Neuronal stem cell (in vitro differentiated cells): ENCODE data around the gene SLC35C1.

Experiments used
- DNase-seq: peaks from one replicate; pipeline ENCODE4 v3.0.0-alpha.2; 2013; ENCODE audit warnings: low spot score
- H2AFZ ChIP-seq: one replicate; pipeline ENCODE4 v1.6.1; 2013; ENCODE audit warnings: mild to moderate bottlenecking, low read length, inconsistent platforms
- H2AK5ac ChIP-seq: 2 replicates; pipeline ENCODE4 v1.6.1; 2013; ENCODE audit warnings: low read depth, mild to moderate bottlenecking, inconsistent platforms, low read length, moderate library complexity, mixed read lengths
- H2BK120ac ChIP-seq: 2 replicates; pipeline ENCODE4 v1.6.1; 2013; ENCODE audit warnings: low read depth, mild to moderate bottlenecking, inconsistent platforms, low read length, moderate library complexity, mixed read lengths
- H2BK12ac ChIP-seq: one replicate; pipeline ENCODE4 v1.6.1; 2013; ENCODE audit warnings: low read length, inconsistent platforms
- H2BK15ac ChIP-seq: 2 replicates; pipeline ENCODE4 v1.6.1; 2013; ENCODE audit warnings: mild to moderate bottlenecking, low read length, inconsistent platforms, mixed read lengths
- H2BK5ac ChIP-seq: one replicate; pipeline ENCODE4 v1.6.1; 2013; ENCODE audit warnings: inconsistent platforms, mild to moderate bottlenecking, low read length, moderate library complexity
- H3K14ac ChIP-seq: one replicate; pipeline ENCODE4 v1.6.1; 2013; ENCODE audit warnings: low read length, inconsistent platforms
- H3K18ac ChIP-seq: 2 replicates; pipeline ENCODE4 v1.6.1; 2013; ENCODE audit warnings: low read length, inconsistent platforms
- H3K23ac ChIP-seq: 2 replicates; pipeline ENCODE4 v1.6.1; 2013; ENCODE audit warnings: low read depth, mild to moderate bottlenecking, mixed read lengths, low read length, inconsistent platforms; ENCODE audit not compliant: poor library complexity
- H3K27ac ChIP-seq: replicated peaks from 3 replicates; pipeline ENCODE4 v1.5.1; 2013; ENCODE audit warnings: low read length, inconsistent platforms
- H3K27me3 ChIP-seq, 3 experiments: 2 replicates each; pipeline ENCODE4 v1.6.1; 2013; ENCODE audit warnings: low read length in 3 of 3, mild to moderate bottlenecking in 2 of 3, inconsistent platforms in 1 of 3, low read depth in 1 of 3, mixed read lengths in 1 of 3, moderate library complexity in 1 of 3; ENCODE audit not compliant: control insufficient read depth in 3 of 3, insufficient read depth in 3 of 3
- H3K36me3 ChIP-seq, 2 donors: replicated peaks in 1 of 2; 2 replicates each; pipeline ENCODE4 v1.6.1; 2013; ENCODE audit warnings: low read length in 2 of 2; ENCODE audit not compliant: control insufficient read depth in 2 of 2, insufficient read depth in 2 of 2
- H3K4ac ChIP-seq: 2 replicates; pipeline ENCODE4 v1.6.1; 2013; ENCODE audit warnings: inconsistent platforms, mild to moderate bottlenecking, low read length, moderate library complexity
- H3K4me1 ChIP-seq, 2 donors: 1 replicate in 1 of 2; 2 replicates in 1 of 2; pipeline ENCODE4 v1.6.1; 2013; ENCODE audit warnings: low read length in 2 of 2, low read depth in 1 of 2; ENCODE audit not compliant: control insufficient read depth in 2 of 2, insufficient read depth in 1 of 2
- H3K4me2 ChIP-seq: one replicate; pipeline ENCODE4 v1.6.1; 2013; ENCODE audit warnings: mild to moderate bottlenecking, low read length, inconsistent platforms; ENCODE audit not compliant: insufficient read depth, poor library complexity, severe bottlenecking
- H3K4me3 ChIP-seq, 2 donors: 2 replicates each; pipeline ENCODE4 v1.5.1; 2013; ENCODE audit warnings: low read length in 2 of 2, mild to moderate bottlenecking in 2 of 2, inconsistent platforms in 1 of 2, moderate library complexity in 1 of 2
- H3K79me1 ChIP-seq: one replicate; pipeline ENCODE4 v1.6.1; 2013; ENCODE audit warnings: low read depth, mild to moderate bottlenecking, inconsistent platforms, low read length, moderate library complexity
- H3K9ac ChIP-seq: one replicate; pipeline ENCODE4 v1.6.1; 2013; ENCODE audit warnings: mild to moderate bottlenecking, low read depth, low read length, inconsistent platforms; ENCODE audit not compliant: poor library complexity
- H3K9me3 ChIP-seq, 2 donors: replicated peaks in 1 of 2; 2 replicates each; pipeline versions ENCODE3 to v1.6.1; 2013; ENCODE audit warnings: low read length in 2 of 2, mild to moderate bottlenecking in 2 of 2, inconsistent platforms in 1 of 2, low read depth in 1 of 2, mixed read lengths in 1 of 2, moderate library complexity in 1 of 2; ENCODE audit not compliant: control insufficient read depth in 2 of 2, insufficient read depth in 1 of 2
- H4K8ac ChIP-seq: one replicate; pipeline ENCODE4 v1.6.1; 2013; ENCODE audit warnings: low read depth, mild to moderate bottlenecking, inconsistent platforms, low read length, moderate library complexity
- H4K91ac ChIP-seq: one replicate; pipeline ENCODE4 v1.6.1; 2013; ENCODE audit warnings: low read length, low read depth, mild to moderate bottlenecking, inconsistent platforms; ENCODE audit not compliant: poor library complexity
- WGBS, 2 donors: extraction: QIAGEN DNeasy Blood & Tissue Kit; methylation state at CpG; one replicate each; pipeline ENCODE4 v1.1.7; 2013; ENCODE audit warnings: missing lambda C conversion rate in 2 of 2, mixed read lengths in 1 of 2; ENCODE audit not compliant: insufficient read length in 2 of 2, insufficient replicate concordance in 1 of 2; ENCODE audit errors: extremely low coverage in 2 of 2; 5-methylcytosine and 5-hydroxymethylcytosine counted together

SLC35C1 gene

DNA sequence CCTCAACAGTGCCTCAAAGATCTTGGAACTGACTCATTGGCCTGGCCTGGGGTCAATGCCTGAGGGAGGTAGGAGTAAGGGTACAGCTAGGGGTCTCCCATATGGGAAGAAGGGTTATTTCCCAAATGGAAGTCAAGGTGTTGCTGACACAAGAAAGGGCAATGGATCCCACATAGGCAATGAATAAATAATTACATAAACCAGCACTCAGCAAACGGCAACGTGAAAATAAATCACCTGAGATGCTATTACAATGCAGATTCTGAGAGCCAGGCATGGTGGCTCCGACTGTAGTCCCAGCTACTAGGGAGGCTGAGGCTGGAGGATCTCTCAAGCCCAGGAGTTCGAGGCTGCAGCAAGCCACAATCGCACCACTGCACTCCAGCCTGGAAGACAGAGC lies 36.5 kb upstream of the SLC35C1 start:
- no CpG with 5 or more reads among the region's 5 CpGs for WGBS, 2 donors

DNA sequence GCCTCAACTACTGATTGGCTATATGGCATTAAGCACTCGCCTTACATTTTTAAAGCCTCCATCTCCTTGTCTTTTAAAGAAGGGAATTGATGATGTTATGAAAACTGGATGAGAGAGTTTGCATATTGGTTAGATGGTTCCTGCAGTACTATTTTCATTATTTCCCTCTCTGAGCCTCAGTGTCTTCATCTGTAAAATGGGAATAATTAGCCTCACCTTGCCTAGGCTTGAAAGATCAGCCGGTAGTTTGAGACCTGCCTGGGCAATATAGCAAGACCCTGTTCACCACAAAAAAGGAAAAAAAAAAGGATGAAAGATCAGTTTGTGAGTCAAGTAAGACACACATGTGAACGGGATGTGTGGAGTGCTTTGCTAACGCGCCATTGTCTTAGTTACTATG lies 35.0 kb upstream of the SLC35C1 start:
- Histone ChIP-seq H2AFZ (no peak overlapping the region), H3K23ac (no peak overlapping the region), H3K36me3 (no peaks in the 10 kb centered on the region), H3K14ac (no peak overlapping the region), H3K4ac (no peak overlapping the region), H3K4me1 (peaks cover 2 to 6% of the 10 kb centered on the region in 2 donors), H3K9me3 (no peaks in the 10 kb centered on the region), H2AK5ac (no peak overlapping the region), H3K4me2 (no peak overlapping the region), H4K91ac (no peak overlapping the region), H4K8ac (no peak overlapping the region), H3K4me3 (no peak overlapping the region), H2BK12ac (no peak overlapping the region), H3K18ac (no peak overlapping the region), H3K9ac (no peak overlapping the region), H2BK15ac (no peak overlapping the region), H3K79me1 (no peaks in the 10 kb centered on the region), H2BK120ac (no peak overlapping the region), H2BK5ac (no peak overlapping the region), H3K27me3 (peaks cover 0 to 26% (median 5%) of the 10 kb centered on the region in 3 experiments), H3K27ac (no peak overlapping the region)
- no peak for DNase-seq
- no CpG with 5 or more reads among the region's 5 CpGs for WGBS, 2 donors

More for the DNA sequence above, 36.5 kb upstream of the SLC35C1 start:
- H2BK120ac ChIP-seq, result no peak overlapping the region
- H3K18ac ChIP-seq, result no peak overlapping the region
- H2BK12ac ChIP-seq, result no peak overlapping the region
- DNase-seq, result no peak
- H3K14ac ChIP-seq, result no peak overlapping the region
- H3K36me3 ChIP-seq, result no peaks in the 10 kb centered on the region
- no peak overlapping the region for H4K91ac ChIP-seq
- no peak overlapping the region for H2BK5ac ChIP-seq
- no peak overlapping the region for H2BK15ac ChIP-seq
- no peaks in the 10 kb centered on the region for H3K9me3 ChIP-seq
- no peak overlapping the region for H2AK5ac ChIP-seq
- H3K79me1 ChIP-seq, result no peaks in the 10 kb centered on the region
- H2AFZ ChIP-seq, result no peak overlapping the region
- H3K23ac ChIP-seq, result no peak overlapping the region
- no peak overlapping the region for H3K27ac ChIP-seq
- no peak overlapping the region for H3K4me2 ChIP-seq
- H4K8ac ChIP-seq, result no peak overlapping the region
- no peak overlapping the region for H3K4me3 ChIP-seq
- peaks cover 0 to 26% (median 5%) of the 10 kb centered on the region in 3 experiments for H3K27me3 ChIP-seq
- H3K4ac ChIP-seq, result no peak overlapping the region
- H3K9ac ChIP-seq, result no peak overlapping the region
- H3K4me1 ChIP-seq, result peaks cover 2 to 6% of the 10 kb centered on the region in 2 donors

DNA sequence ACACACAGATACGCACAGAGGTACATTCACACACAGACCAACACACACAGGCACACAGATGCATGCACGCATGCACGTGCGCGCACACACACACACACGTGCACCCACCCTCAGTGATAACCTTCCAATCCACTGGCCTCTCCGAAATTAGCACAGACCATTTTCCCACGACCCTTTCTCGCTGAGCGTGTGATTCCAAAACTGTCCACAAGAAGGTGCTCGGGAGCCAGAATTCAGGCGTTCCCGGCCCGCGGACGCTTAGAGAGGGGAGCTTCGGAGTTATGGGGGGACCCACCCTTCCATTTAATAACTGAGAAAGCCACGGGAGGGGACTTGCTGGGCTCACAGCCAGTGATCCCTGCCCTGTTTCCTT lies 33.8 kb upstream of the SLC35C1 start:
- Histone ChIP-seq H3K4me3 (peak overlapping the region; percentile 31 to 63), H3K4me2 (peak overlapping the region; percentile 94)

DNA sequence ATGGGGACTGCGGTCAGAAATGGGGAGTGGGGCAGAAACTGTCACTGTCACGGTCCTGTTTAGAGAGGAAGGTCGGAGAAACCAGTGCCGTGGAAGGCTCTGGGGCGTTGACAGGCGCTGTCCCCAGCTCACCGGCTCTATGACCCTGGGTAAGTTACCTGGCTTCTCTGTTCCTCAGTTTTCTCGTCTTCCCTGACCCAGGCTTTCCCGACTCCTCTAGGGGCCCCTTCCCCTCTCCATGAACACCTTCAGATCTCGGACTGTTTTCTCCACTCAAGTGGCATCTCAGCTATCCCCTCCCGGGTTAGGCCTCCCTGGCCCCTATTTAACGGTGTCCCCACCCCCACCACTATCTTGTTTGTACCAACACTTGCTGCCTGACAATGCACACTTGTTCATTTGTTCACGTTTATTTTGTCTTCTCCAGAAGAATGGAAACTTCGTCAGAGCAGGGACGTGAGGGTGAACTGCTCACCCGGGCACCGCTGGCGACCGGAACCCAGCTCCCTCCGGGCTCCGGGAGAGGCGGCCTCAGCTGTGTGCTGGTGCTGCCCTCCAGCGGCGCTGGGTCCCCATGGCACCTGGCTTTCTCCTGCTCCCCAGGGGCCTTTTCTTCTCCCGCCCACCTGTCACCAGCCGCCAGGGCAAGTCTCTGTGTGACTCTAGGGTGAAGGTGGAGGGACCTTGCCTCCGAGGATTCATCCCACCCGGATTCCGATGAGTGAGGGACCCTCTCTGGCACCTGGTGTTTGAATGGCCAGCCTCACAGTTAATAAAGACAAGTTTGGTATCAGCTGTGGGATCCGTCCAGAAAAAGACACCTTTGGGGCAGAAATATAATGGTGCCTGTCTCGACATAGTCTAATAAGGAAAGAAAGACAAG lies 33.1 kb upstream of the SLC35C1 start:
- Histone ChIP-seq H2BK5ac (no peak overlapping the region), H4K91ac (no peak overlapping the region), H2BK12ac (no peak overlapping the region), H3K27ac (no peak overlapping the region), H3K23ac (no peak overlapping the region), H3K79me1 (no peaks in the 10 kb centered on the region), H3K18ac (no peak overlapping the region), H3K4me1 (peaks cover 2 to 6% of the 10 kb centered on the region in 2 donors), H3K36me3 (no peaks in the 10 kb centered on the region), H2AK5ac (no peak overlapping the region), H3K9ac (no peak overlapping the region), H3K14ac (no peak overlapping the region), H3K4ac (no peak overlapping the region), H3K4me3 (peak overlapping the region; percentile 31 to 63), H3K4me2 (peak overlapping the region; percentile 94), H3K27me3 (peaks cover 0 to 22% (median 3%) of the 10 kb centered on the region in 3 experiments), H2BK120ac (no peak overlapping the region), H4K8ac (no peak overlapping the region), H3K9me3 (no peaks in the 10 kb centered on the region), H2BK15ac (no peak overlapping the region), H2AFZ (peak overlapping the region; percentile 80)
- no CpG with 5 or more reads among the region's 31 CpGs for WGBS, 2 donors
- peak; percentile 79 for DNase-seq

More for the DNA sequence above, 33.8 kb upstream of the SLC35C1 start:
- Histone ChIP-seq H3K79me1 (no peaks in the 10 kb centered on the region), H3K4me1 (peaks cover 2 to 6% of the 10 kb centered on the region in 2 donors), H3K27ac (no peak overlapping the region), H4K8ac (no peak overlapping the region), H2AFZ (peak overlapping the region; percentile 80), H3K36me3 (no peaks in the 10 kb centered on the region), H4K91ac (no peak overlapping the region), H3K9ac (no peak overlapping the region), H3K4ac (no peak overlapping the region), H3K23ac (no peak overlapping the region), H2BK12ac (no peak overlapping the region), H2AK5ac (no peak overlapping the region), H3K9me3 (no peaks in the 10 kb centered on the region), H3K27me3 (peaks cover 0 to 26% (median 5%) of the 10 kb centered on the region in 3 experiments), H2BK15ac (no peak overlapping the region), H3K18ac (no peak overlapping the region), H3K14ac (no peak overlapping the region), H2BK120ac (no peak overlapping the region), H2BK5ac (no peak overlapping the region)
- WGBS, 2 donors, result no CpG with 5 or more reads among the region's 18 CpGs
- DNase-seq, result peak; percentile 80
